ENCODE measurements around the gene CISH. TPM values are rescaled to one million over a fixed set of nuclear protein-coding genes. Genes with fewer than 3 reads are reported as not detected.

Gene CISH
- total RNA-seq, 2 donors from 2014 or later = 10.0 to 41.9 TPM

DNA sequence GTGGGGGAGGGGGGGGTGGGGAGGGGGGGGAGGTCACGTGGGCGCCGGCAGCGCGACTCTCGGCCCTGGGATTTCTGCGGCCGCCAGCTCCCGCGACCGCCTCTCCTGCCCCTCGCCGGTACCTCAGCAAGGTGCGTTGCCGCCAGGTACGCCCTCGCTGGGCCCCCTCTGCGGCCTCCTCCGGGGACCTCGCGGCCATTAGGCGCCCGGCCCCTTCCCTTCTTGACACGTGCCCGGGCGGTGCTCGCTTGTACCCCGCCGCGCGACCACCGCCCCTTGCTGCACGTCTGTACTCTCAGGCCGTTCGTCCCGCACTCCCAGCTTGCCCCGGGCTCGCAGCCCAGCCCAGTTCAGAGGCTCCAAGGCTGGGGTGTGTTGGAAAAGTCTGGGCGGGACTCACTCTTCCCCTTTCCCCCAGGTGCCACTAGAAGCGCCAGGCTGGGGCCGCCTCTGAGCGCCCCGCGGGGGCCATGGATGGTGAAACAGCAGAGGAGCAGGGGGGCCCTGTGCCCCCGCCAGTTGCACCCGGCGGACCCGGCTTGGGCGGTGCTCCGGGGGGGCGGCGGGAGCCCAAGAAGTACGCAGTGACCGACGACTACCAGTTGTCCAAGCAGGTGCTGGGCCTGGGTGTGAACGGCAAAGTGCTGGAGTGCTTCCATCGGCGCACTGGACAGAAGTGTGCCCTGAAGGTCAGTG is 5.7 kb upstream of the CISH start, which contains the start of gene MAPKAPK3:
Gene MAPKAPK3 (plus strand): TSS at position 56 of the 696 bp plus-strand sequence. CDS start 415 bp downstream, at position 471.
- ATAC-seq (peak; percentile 21 to 36), DNase-seq (no peak)
- intact Hi-C loops (cut with DNase I) = loop anchor here (2.0 to 10.0 kb wide), 6 partner anchors 36 to 815 kb away; partner anchors contain the start of gene MANF (in 2 of the 2)

DNA sequence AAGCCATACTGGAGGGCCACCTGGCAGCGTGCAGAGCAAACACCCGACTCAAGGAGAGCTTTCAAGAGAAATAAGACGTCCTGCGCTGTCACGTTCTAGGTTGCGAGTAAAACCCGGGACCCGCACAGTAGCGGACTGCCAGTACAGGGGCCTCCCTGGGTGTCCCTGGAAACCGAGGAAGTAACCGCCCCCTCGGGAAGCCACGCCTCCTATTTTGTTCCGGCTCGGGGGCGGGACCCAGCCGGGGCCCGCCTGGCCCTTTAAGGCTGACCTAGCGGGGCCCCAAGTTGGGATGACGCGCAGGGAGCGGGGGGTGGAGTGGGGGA is 5.2 kb upstream of the CISH start:
- ATAC-seq = peak; percentile 84 to 85

DNA sequence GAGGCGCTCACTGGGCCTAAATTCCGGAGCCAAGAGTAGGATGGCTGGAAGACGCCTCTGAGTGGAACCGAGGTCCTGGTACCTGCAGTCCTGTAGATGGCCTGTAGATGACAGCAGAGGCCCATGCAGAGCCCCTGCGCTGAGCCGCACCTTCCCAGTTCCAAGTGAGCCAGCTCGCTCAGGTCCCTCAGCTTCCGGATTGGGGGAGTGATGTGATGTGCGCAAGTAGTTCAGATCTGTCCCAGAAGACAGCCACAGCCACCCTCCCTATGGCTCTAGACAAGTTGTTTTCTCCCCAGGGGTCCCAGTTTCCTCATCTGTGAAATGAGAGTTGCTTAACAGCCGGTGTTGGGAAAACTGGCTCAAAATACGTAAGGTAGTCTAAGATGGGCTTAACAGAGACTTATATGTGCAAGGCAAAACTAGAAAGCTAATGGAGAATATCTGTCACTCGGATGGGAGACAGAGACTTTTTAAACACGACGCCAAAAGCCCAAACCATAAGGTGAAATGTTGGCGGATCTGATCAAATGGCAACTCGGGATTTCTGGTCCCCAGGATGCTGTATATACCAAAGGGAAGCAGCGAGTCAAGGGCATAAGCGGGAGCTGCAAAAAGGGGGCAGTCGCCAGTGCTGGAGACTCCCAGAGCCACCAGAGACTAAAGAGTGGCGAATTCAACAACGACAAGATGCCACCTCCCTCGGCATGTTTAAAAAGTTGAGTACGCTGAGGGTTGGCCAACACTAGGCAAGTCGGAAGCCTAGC is 4.6 kb upstream of the CISH start:
- intact Hi-C loops (cut with DNase I) = loop anchor here (2.0 to 10.0 kb wide), 6 partner anchors 37 to 816 kb away; partner anchors contain the start of gene MANF (in 2 of the 2)
- ATAC-seq (peak; percentile 38 to 58), DNase-seq (peak; percentile 85)

More for the DNA sequence above, 5.2 kb upstream of the CISH start:
- DNase-seq = peak; percentile 94
- intact Hi-C loops (cut with DNase I) = loop anchor here (2.0 to 10.0 kb wide), 6 partner anchors 36 to 816 kb away; partner anchors contain the start of gene MANF (in 2 of the 2)

DNA sequence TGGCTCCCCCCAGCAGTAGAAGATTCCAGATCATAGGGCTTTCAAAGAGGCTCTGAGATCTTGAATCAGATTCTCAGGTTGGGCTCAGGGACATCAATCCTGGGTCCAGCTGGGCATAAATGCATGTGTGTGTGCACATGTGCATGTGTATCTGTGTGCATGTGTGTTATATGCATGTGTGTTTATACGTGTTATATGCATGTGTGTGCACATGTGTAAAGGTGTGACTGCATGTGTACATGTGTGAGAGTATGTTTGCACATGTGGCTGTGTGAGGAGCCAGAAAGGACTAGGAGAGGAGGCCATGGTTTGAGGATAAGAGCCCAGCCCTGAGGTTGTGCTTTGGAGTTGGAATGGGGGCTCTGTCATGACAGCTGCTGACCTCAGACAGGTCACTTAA is 3.6 kb upstream of the CISH start:
- intact Hi-C loops (cut with DNase I) = loop anchor here (2.0 to 10.0 kb wide), 6 partner anchors 42 to 817 kb away; partner anchors contain the start of gene MANF (in 2 of the 2)
- DNase-seq = no peak

DNA sequence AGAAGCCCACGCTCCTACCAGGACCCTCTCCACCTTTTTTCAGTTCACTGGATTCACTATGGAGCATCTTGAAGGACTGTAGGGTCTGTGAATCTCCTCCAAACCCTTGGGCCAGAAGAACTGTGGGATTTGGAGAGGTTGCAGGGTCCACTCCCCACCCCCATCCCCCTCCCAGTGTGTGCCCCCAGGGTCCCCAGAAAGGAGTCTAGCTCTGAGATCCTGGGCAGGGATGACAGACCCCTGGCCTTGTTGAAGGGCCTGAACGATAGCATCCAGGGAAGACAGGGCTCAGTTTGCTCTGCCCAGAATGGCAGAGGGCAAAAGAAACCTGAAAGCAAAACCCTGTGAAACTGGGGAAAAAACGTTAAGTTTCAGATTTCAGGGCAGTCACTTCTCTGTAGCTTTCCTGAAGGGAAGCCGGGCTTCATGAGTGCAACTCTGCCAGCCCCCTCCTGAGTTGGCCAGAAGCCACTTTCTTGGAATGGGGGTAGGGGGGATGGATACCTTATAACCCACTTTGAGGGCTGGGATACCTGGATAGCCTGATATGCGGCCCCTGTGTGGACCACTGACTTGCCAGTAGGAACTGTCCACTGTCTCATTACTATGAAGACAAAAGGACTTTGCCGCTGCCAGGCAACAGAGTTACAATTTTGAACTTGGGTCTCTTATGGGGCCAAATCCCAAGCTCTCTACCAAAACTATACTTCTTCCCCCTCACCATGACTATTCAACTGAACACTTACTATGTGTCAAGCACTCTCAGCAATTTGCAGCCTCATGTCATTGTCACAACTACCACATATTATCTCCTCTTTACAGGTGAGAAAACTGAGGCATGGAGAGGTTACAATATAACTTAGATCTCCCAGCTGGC is 1.6 kb upstream of the CISH start:
- DNase-seq = no peak
- intact Hi-C loops (cut with DNase I) = loop anchor here (1.0 to 10.0 kb wide), 3 partner anchors 41 to 772 kb away; partner anchors contain the start of genes MANF (in 1 of the 2) and ZMYND10 (in 1 of the 2)

More for the DNA sequence above, 3.6 kb upstream of the CISH start:
- no peak for ATAC-seq

DNA sequence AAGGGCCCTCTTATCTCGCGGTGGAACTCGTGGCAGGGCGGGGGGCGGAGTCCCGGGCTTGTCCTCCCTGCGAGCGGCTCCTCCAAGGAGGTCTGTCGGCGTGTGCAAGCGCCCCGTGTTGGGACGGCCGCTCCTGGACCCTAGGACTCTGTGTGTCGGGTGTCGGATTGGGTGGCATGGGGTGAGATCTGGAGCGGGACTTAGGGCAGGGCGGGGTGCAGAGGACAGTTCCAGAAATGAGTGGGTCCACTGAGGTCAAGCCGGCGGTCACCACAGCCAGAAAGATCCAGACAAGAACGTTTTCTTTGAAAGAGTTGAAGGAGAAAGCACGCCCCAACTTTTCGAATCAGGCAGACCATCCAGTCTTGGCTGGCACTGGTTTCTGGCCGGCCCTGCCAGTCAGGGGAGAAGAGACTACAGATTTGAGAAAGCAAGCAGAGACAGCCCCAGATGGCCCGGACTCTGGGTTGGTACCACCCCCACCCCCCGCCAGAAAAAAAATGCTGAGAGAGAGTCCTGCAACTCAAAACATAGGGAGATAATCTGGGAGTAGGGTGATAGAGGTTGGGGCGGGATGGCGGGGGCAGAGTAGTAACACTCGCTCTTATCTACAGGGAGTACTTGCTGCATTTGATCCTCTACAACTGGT is 784 bp upstream of the CISH start:
- DNase-seq (peak; percentile 48), ATAC-seq (no peak)
- intact Hi-C loops (cut with DNase I) = loop anchor here (5.0 to 10.0 kb wide), 2 partner anchors 265 to 772 kb away; partner anchors contain the start of genes MANF (in 1 of the 2) and ZMYND10 (in 1 of the 2)

More for the DNA sequence above, 1.6 kb upstream of the CISH start:
- no peak for ATAC-seq

DNA sequence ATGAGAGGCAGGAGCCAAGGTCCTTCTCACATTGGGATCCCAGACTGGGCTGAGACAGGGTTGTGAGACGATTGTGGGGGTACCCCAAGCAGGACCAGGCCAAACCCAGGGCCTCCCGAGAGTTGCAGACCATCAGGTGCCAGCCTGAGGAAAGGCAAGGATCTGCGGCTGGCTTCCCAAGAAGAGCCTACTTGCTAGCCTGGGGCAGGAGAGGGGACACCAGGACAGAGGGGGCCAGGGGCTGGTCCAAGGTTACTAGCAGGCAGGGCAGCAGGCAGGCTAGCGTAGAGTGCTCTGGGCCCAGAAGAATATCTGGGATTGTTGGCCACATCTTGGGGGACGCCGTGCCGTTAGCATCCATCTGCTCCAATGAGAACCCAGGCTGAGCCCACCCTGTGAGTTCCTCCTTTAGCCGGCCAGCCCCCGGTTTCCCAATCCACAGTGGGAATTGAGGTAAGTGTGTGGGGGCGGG is 546 bp downstream of the CISH start:
- ATAC-seq (no peak), DNase-seq (peak; percentile 30)
- intact Hi-C loops (cut with DNase I) = loop anchor here (5.0 to 10.0 kb wide), 2 partner anchors 264 to 774 kb away; partner anchors contain the start of genes MANF (in 1 of the 2) and ZMYND10 (in 1 of the 2)

DNA sequence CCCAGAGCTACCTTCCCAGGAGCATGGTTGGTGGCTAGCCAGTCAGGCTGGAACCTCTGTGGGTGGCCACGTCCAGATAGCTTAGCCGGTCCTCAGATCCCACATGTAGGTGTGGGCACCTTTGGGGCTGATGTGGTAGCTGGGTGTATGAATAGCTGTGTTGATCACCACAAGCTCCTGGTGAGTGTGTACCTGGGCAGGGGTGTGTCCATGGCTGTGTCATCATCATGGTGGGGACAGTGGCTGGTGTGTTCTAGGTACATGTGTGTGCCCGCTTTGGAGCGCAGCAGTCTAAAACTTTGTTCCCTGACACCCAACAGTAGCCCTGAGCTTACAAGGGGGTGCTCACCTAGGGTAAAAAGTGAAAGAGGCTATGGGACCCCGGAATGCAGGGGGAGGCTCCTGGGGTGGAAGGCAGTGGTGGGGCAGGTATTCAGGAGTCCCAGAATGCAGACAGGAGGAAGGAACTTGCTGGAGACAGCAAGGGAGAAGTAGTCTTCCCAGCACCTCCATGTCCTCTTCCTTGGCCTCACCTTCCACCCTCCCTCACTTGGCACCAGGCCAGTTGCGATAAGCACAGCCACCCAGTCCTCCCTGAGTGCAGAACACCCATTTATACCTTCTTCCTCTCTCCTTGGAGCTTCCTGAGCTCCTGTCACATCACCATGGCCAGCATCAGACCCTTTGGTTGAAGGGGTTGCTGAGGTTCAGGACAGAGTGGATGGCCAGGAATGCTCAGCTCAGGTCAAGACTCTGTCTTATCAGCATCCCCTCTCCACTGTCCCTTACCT is 1.2 kb downstream of the CISH start:
- ATAC-seq (no peak), DNase-seq (peak; percentile 41)
- intact Hi-C loops (cut with DNase I) = loop anchor here (5.0 to 10.0 kb wide), 2 partner anchors 263 to 774 kb away; partner anchors contain the start of genes MANF (in 1 of the 2) and ZMYND10 (in 1 of the 2)

DNA sequence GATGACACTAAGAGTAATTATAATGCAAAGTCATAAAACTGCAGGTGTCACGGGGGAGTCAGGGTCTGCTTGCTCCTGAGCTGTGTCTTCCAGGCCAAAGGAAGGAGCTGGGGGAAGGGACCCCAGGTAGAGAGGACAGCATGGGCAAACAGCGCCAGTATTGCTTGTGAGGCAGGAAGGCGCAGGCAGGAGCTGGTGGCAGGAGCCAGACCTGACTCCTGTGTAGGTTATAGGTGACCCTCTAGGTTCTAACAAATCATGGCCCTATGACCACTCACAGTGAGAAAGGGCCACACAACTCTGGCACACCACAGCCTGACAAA is 1.9 kb downstream of the CISH start:
- ATAC-seq = no peak
- DNase-seq = peak; percentile 19
- intact Hi-C loops (cut with DNase I) = loop anchor here (5.0 to 10.0 kb wide), 2 partner anchors 262 to 775 kb away; partner anchors contain the start of genes MANF (in 1 of the 2) and ZMYND10 (in 1 of the 2)

DNA sequence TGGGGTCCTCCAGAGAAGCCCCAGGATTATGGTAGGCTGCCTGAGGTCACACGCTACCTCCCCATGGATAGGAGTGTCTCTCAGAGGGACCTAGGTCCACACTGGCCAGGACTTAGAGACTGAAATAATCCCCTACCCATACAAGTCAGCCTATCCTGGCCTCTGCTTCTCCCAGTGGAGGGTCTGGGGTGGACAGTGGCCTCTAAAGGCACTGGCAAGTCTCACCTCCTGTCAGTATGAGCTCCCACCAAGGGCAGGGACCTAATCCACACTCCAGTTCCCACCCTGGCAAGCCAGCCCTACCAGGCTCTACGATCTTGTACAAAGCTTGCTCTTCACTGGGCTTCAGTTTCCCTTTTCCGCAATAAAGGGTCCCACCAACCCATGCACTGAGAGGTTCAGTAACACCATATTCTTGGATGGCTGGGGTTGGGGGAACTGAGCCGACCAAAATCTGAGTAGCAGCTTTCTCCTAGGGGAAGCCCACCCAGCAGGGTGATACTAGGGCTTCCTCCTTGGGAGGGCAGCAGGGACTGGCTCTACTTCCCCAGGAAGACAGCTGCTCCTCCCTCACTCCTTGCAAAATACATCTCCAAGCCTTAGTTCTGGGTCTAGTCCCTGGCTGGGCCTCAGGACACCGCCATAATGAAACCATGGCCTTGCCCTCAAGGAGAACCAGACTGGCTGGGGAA is 2.4 kb downstream of the CISH start:
- intact Hi-C loops (cut with DNase I) = no loop called here
- peak; percentile 15 for DNase-seq
- no peak for ATAC-seq

DNA sequence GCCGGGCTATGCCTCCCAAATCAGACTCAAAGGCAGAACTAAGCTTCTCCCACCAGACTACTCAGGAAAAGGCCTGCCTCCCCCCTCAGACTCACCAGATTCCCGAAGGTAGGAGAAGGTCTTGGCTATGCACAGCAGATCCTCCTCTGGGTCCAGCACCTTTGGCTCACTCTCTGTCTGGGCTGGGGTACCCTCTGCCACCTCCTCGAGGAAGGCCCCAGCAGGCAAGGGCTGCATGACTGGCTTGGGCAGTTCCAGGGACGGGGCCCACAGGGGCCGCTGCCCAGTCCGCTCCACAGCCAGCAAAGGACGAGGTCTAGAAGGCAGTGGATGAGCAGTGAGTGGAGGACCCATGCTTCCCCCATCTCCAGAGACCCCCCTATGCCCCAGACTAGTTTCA is 3.3 kb downstream of the CISH start:
- intact Hi-C loops (cut with DNase I) = no loop called here
- ATAC-seq (no peak), DNase-seq (no peak)

DNA sequence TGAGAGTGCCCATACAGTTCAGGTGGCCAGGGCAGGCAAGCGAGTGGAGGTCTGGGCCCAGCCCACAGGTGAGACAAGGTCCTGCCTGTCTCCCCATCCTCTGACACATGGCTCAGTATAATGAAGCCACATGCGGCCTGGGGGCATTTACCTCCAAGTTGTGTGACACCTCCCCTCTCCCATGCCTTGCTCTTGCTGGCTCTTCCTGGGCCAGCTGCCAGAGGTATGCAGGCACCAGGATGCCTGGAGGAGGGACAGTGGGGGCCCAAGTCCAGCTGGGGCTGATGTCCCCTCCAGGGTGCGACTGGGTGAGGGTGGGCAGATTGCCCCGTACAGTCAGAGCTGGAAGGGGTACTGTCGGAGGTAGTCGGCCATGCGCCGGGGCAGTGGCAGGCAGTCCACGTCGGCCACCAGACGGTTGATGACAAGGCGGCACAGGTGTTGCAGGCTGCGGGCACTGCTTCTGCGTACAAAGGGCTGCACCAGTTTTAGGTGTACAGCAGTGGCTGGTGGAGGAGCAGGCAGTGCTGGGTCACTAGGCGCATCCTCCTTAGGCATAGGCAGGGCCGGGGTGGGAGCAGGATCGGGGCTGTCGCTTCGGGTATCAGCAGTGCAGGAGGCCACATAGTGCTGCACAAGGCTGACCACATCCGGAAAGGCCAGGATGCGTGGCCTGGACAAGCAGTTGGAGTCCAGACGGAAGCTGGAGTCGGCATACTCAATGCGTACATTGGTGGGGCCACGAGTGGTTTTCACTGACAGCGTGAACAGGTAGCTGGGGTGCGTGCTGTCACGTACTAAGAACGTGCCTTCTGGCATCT is 4.1 kb downstream of the CISH start:
- intact Hi-C loops (cut with DNase I) = no loop called here
- DNase-seq = no peak
- no peak for ATAC-seq

DNA sequence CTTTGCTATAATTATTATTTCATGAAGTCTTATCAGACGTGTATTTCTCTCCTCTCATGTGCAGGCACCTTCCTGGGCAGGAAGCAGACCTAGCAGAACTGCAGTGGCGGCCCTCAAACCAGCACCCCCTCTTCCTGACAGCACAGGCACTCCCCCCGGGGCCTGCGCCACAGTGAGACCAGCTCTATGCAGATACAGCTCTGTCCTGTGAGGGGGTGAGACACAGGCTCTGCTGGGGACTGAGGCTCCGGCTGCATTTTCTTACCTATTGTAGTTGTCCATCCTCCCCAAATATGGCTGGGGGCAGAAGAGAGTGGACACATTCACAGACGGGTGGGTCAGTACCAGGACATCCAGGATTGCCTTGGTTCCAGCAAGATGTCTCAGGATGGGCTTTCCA is 5.0 kb downstream of the CISH start:
- ATAC-seq = no peak
- intact Hi-C loops (cut with DNase I) = no loop called here
- no peak for DNase-seq

DNA sequence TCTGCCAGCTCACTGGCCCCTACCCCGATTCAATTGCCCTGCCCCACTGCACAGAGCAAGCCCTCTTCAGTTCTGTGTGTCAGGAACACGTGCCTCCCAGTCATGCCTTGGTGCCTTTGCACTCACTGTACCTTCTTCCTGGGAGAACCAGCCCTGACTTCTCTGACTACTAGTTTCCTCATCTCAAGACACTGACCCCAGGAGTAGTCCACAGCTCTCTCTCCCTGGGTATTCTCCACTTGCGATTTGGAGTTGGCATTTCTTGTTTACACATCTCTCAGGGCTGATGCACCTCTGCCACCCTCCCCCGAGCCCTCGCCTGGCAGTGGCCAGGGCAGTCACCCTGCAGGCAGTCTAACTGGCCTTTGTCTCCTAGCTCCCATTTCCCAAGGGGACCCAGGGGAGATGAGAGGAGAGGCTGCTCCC is 5.7 kb downstream of the CISH start:
- intact Hi-C loops (cut with DNase I) = no loop called here
- ATAC-seq (no peak), DNase-seq (no peak)

DNA sequence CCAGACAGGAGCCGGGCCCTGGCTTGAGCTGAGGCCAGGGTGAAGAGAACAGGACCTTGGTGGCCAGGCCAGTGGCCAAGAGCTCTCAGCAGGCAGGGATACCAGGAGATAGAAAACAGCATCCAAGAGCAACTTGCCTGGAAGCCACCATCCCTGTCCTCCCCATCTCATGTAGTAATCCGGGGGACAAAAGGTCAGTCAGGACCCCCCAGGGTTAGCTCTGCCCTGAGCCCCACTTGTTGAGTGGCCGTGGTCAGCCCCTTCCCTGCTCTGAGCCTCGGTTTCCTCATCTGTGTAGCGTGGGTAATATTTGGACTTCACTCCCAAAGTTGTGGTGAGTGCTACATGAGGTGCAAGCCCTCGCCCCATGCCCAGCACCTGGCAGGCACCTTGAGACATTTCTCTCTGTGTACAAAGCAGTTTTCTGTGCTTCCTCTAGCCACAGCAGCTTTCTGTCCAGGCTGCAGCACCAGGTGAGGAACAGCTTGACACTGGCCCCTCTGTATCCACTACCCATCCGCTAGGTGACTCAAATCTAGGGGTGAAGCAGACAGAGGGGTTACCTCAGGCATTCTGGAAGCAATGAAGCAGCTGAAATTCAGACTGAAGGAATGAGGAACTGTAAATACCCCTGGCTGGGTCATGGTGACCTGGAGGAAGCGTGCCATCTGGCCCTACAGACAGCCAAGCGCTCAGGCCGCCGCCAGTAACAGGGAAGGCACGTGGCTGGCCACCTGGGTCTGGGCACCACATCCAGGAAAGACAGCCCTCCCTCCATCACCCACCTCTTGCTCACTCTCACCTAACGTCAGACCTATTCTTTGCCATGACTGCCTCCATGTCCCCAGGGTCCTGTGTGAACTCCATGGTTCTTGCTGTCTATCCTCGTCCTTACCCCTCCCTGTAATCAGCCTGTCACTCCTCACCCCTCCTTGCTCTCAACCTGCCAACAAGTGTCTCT is 6.7 kb downstream of the CISH start:
- intact Hi-C loops (cut with DNase I) = no loop called here
- DNase-seq (no peak), ATAC-seq (no peak)

All from left cardiac atrium (tissue), 4 donors.